T-helper 2 cell treated with Interferon-gamma antibody and Interleukin-4, amounts not matched to agents 5 μg/mL and 100 μg/mL, for 36 hours (primary cell): Measurements from ENCODE around the gene IRF2BP2.

Experiments used
- DNase-seq: peaks from one replicate; pipeline ENCODE4 v3.0.0; 2021; ENCODE audit warnings: low spot score
- H3K27ac Mint-ChIP-seq: one replicate; pipeline ENCODE4 v1.8.0; 2021; ENCODE audit warnings: mild to moderate bottlenecking, mixed read lengths
- H3K27me3 Mint-ChIP-seq: one replicate; pipeline ENCODE4 v1.8.0; 2021; ENCODE audit warnings: low read depth, mixed read lengths
- H3K36me3 Mint-ChIP-seq: one replicate; pipeline ENCODE4 v1.8.0; 2021; ENCODE audit warnings: low read depth, mixed read lengths
- H3K4me1 Mint-ChIP-seq: one replicate; pipeline ENCODE4 v1.8.0; 2021; ENCODE audit warnings: low read depth, mixed read lengths
- H3K4me3 Mint-ChIP-seq: one replicate; pipeline ENCODE4 v1.8.0; 2022; ENCODE audit warnings: mild to moderate bottlenecking, moderate library complexity, mixed read lengths
- H3K9me3 Mint-ChIP-seq: one replicate; pipeline ENCODE4 v1.8.0; 2021; ENCODE audit warnings: mixed read lengths

The IRF2BP2 gene

GRCh38 chr1:234593771-234594504 is 16.0 kb downstream of the IRF2BP2 start:
- Mint-ChIP-seq H3K4me3 (no peak overlapping the region), H3K36me3 (no peaks in the 10 kb centered on the region), H3K27me3 (no peaks in the 10 kb centered on the region), H3K9me3 (no peaks in the 10 kb centered on the region), H3K4me1 (peaks cover 18% of the 10 kb centered on the region), H3K27ac (peak overlapping the region; percentile 6)
- DNase-seq = no peak

GRCh38 chr1:234593109-234593508 is 16.9 kb downstream of the IRF2BP2 start:
- no peak overlapping the region for H3K27ac Mint-ChIP-seq
- no peak for DNase-seq
- no peaks in the 10 kb centered on the region for H3K9me3 Mint-ChIP-seq
- H3K4me1 Mint-ChIP-seq = peaks cover 13% of the 10 kb centered on the region
- no peak overlapping the region for H3K4me3 Mint-ChIP-seq
- H3K36me3 Mint-ChIP-seq = no peaks in the 10 kb centered on the region
- no peaks in the 10 kb centered on the region for H3K27me3 Mint-ChIP-seq

- Mint-ChIP-seq H3K36me3 (no peaks in the 10 kb centered on the region), H3K4me3 (no peak overlapping the region), H3K4me1 (peaks cover 11% of the 10 kb centered on the region), H3K9me3 (no peaks in the 10 kb centered on the region), H3K27ac (no peak overlapping the region), H3K27me3 (no peaks in the 10 kb centered on the region)
- no peak for DNase-seq
These were observed 17.7 kb downstream of the IRF2BP2 start for GRCh38 chr1:234592240-234592639.

GRCh38 chr1:234591131-234591530 is 18.8 kb downstream of the IRF2BP2 start:
- no peaks in the 10 kb centered on the region for H3K27me3 Mint-ChIP-seq
- H3K36me3 Mint-ChIP-seq = no peaks in the 10 kb centered on the region
- no peak overlapping the region for H3K4me3 Mint-ChIP-seq
- no peak for DNase-seq
- H3K9me3 Mint-ChIP-seq = no peaks in the 10 kb centered on the region
- H3K27ac Mint-ChIP-seq = no peak overlapping the region
- peaks cover 10% of the 10 kb centered on the region for H3K4me1 Mint-ChIP-seq

- Mint-ChIP-seq H3K9me3 (no peaks in the 10 kb centered on the region), H3K4me1 (peaks cover 10% of the 10 kb centered on the region), H3K27ac (no peak overlapping the region), H3K36me3 (no peaks in the 10 kb centered on the region), H3K4me3 (no peak overlapping the region), H3K27me3 (no peaks in the 10 kb centered on the region)
- no peak for DNase-seq
These were observed 19.9 kb downstream of the IRF2BP2 start for GRCh38 chr1:234589854-234590620.

GRCh38 chr1:234589064-234589800 is 20.7 kb downstream of the IRF2BP2 start:
- Mint-ChIP-seq H3K9me3 (no peaks in the 10 kb centered on the region), H3K27ac (no peak overlapping the region), H3K36me3 (no peaks in the 10 kb centered on the region)

GRCh38 chr1:234588386-234588785 is 21.6 kb downstream of the IRF2BP2 start:
- H3K27me3 Mint-ChIP-seq = no peaks in the 10 kb centered on the region
- no peaks in the 10 kb centered on the region for H3K9me3 Mint-ChIP-seq
- H3K4me3 Mint-ChIP-seq = no peak overlapping the region

More at GRCh38 chr1:234589064-234589800, 20.7 kb downstream of the IRF2BP2 start:
- DNase-seq = no peak
- no peaks in the 10 kb centered on the region for H3K27me3 Mint-ChIP-seq
- peaks cover 14% of the 10 kb centered on the region for H3K4me1 Mint-ChIP-seq
- no peak overlapping the region for H3K4me3 Mint-ChIP-seq

GRCh38 chr1:234586892-234587485 is 23.0 kb downstream of the IRF2BP2 start:
- Mint-ChIP-seq H3K36me3 (no peaks in the 10 kb centered on the region), H3K4me1 (peaks cover 22% of the 10 kb centered on the region), H3K27me3 (no peaks in the 10 kb centered on the region), H3K27ac (no peak overlapping the region), H3K4me3 (no peak overlapping the region), H3K9me3 (no peaks in the 10 kb centered on the region)
- no peak for DNase-seq

More at GRCh38 chr1:234588386-234588785, 21.6 kb downstream of the IRF2BP2 start:
- H3K4me1 Mint-ChIP-seq = peaks cover 19% of the 10 kb centered on the region
- H3K36me3 Mint-ChIP-seq = no peaks in the 10 kb centered on the region
- no peak overlapping the region for H3K27ac Mint-ChIP-seq
- DNase-seq = no peak

GRCh38 chr1:234586304-234586703 is 23.7 kb downstream of the IRF2BP2 start:
- no peak overlapping the region for H3K27ac Mint-ChIP-seq
- no peak for DNase-seq
- no peaks in the 10 kb centered on the region for H3K36me3 Mint-ChIP-seq
- H3K4me3 Mint-ChIP-seq = no peak overlapping the region
- H3K27me3 Mint-ChIP-seq = no peaks in the 10 kb centered on the region
- H3K9me3 Mint-ChIP-seq = no peaks in the 10 kb centered on the region
- peaks cover 22% of the 10 kb centered on the region for H3K4me1 Mint-ChIP-seq

GRCh38 chr1:234585330-234586055 is 24.5 kb downstream of the IRF2BP2 start:
- Mint-ChIP-seq H3K4me1 (peaks cover 22% of the 10 kb centered on the region), H3K27ac (no peak overlapping the region), H3K9me3 (no peaks in the 10 kb centered on the region), H3K4me3 (no peak overlapping the region), H3K27me3 (no peaks in the 10 kb centered on the region), H3K36me3 (no peaks in the 10 kb centered on the region)
- DNase-seq = no peak

- no peaks in the 10 kb centered on the region for H3K36me3 Mint-ChIP-seq
- no peak for DNase-seq
- no peaks in the 10 kb centered on the region for H3K9me3 Mint-ChIP-seq
- H3K4me3 Mint-ChIP-seq = no peak overlapping the region
- no peak overlapping the region for H3K27ac Mint-ChIP-seq
- H3K4me1 Mint-ChIP-seq = peaks cover 22% of the 10 kb centered on the region
- no peaks in the 10 kb centered on the region for H3K27me3 Mint-ChIP-seq
These were observed 25.1 kb downstream of the IRF2BP2 start for GRCh38 chr1:234584926-234585325.

GRCh38 chr1:234584420-234584805 is 25.6 kb downstream of the IRF2BP2 start:
- H3K27ac Mint-ChIP-seq = peak overlapping the region; percentile 73

GRCh38 chr1:234583755-234584419 is 26.1 kb downstream of the IRF2BP2 start:
- peak overlapping the region; percentile 62 for H3K4me3 Mint-ChIP-seq
- H3K27me3 Mint-ChIP-seq = no peaks in the 10 kb centered on the region
- no peaks in the 10 kb centered on the region for H3K36me3 Mint-ChIP-seq
- H3K9me3 Mint-ChIP-seq = no peaks in the 10 kb centered on the region
- H3K27ac Mint-ChIP-seq = peak overlapping the region; percentile 73
- H3K4me1 Mint-ChIP-seq = peaks cover 19% of the 10 kb centered on the region
- no peak for DNase-seq

More at GRCh38 chr1:234584420-234584805, 25.6 kb downstream of the IRF2BP2 start:
- Mint-ChIP-seq H3K36me3 (no peaks in the 10 kb centered on the region), H3K27me3 (no peaks in the 10 kb centered on the region), H3K4me3 (no peak overlapping the region), H3K9me3 (no peaks in the 10 kb centered on the region), H3K4me1 (peaks cover 20% of the 10 kb centered on the region)
- no peak for DNase-seq
